HTERT RPE-1 (cell line): ENCODE measurements around the gene GNAT3.

Experiments
- in situ Hi-C: fragments of 300-500 bp; cut with MboI; formaldehyde crosslinking; loops from 4 replicates; pipeline ENCODE4 v1.14.3; 2020; ENCODE audit warnings: low sequenced_read_pairs

GNAT3 gene

DNA sequence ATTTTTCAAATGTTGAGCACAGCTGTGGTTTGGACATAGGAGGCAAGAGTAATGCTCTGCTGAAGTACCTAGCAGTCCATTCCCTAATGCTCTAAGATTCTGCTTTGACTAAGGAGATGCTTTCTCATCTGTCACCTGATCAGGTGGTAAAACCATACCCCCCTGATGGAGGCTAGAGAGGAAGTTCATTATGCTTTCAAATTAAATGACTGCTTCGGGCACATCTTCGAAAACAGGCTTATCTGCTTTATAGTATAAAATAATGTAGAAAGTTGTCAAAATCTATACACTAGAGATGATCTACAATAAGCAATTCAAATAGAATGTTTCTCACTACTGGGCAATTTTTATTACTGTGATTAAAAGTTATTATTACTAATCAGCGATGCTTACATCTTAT is at the start of gene GNAT3:
Gene GNAT3 (minus strand): TSS at position 101 of the 400 bp plus-strand sequence. CDS start 138 bp downstream, outside the sequence.
- in situ Hi-C loops: no loop called here

DNA sequence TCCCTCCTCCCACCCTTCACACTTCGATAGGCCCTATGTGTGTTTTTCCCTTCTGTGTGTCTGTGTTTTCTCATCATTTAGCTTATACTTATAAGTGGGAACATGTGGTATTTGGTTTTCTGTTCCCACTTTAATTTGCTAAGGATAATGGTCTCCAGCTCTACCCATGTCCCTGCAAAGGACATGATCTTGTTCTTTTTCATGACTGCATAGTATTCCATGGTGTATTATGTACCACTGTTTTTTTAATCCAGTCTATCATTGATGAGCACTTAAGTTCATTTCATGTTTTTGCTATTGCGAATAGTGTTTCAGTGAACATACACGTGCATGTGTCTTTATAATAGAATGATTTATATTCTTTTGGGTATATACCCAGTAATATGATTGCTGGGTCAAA is 46.3 kb upstream of the GNAT3 start:
- in situ Hi-C loops: no loop called here

DNA sequence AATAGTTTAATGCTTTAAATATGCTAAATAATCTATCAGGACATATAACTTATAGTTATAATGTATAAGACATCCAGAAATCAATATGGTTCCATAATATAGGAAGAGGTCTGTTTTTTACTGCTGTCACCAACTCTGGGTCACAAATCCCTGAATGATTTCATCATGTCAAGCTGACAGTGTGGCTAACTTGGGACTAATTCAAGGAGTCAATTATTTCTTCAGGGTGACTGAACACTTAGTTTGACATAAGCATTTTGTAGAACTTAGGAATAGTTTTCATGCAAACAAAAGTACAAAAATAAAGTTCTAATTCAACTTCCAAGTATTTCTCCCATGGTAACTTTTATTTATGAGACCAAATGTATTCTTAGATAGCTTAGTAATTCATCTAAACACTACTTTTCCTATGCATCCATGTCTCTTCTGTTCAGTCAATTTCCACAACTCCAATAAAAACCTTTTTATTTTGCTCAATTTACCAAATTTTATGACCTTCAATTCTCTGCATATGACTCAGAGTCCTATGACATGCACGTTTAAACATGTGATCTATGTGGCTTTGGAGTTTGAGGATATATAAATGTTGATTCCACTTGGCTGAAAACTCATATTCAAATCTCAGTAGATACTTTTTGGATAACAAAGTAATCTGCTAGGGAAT is 40.3 kb upstream of the GNAT3 start:
- in situ Hi-C loops: no loop called here

DNA sequence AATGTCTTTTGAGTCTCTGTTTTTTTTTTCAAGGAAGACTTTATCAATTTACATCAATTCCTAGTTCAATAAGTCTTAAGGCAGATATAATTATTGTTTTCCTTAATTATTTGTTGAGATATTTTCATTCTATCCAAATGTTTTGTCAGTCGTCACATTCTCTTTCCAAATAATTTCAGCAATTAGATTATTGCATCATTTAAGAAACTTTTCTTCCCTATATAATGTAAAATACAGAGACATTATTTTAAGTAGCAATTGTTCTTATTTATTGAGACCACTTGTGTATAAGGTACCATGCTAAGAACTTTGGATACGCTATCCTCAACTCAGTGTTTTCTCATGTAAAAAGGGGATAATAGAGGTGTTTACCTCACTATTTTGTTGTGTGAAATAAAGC is 38.1 kb upstream of the GNAT3 start:
- in situ Hi-C loops: no loop called here

DNA sequence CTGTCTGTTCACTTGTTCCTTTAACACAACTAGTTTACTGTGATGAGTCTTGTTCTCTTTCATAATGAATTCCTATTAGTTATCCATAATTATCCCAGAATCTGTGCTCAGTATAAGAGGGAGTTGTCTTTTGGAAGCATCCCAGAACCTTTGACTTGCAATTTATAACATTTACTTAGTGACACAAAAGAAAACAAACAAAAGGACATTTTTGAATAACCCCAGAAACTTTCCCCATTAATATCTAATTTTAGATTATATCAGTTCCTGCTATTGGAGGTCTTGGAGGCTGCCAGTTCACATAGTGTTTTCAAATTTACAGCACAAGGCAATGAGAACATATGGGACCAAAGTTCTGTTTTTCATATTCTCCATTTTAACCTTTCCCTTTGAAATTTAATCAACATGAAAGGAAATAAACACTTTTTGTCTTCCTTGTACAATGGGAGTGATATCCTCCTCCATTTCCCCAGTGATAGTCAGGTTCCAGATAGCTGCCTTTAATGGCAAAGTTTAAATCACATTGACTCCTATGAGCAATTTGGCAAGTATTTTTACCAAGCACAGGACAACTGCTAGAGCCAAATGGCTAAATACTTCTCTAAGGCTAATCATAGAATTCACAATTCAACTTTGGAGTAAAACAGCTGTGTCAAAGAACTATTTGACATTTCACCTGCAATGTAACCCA is 37.1 kb upstream of the GNAT3 start:
- in situ Hi-C loops: no loop called here

DNA sequence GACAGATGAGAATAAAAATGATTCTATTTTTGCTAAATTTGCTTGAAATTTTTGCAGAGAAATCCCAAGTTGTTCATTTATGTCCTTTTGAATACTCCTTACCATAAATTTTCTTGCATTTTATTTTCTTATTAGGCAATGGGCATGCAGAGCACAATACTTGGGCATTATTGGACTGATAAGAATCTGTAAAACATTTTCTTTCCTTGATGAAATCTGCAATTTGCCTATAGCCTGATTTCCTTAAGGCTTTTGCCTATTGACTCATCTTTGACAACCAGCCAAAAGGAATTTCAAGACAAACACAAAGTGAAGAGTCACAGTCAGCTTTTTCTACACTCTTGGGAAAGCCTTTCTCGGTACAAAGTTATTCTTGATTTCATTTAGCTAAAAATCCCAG is 30.5 kb upstream of the GNAT3 start:
- in situ Hi-C loops: no loop called here

DNA sequence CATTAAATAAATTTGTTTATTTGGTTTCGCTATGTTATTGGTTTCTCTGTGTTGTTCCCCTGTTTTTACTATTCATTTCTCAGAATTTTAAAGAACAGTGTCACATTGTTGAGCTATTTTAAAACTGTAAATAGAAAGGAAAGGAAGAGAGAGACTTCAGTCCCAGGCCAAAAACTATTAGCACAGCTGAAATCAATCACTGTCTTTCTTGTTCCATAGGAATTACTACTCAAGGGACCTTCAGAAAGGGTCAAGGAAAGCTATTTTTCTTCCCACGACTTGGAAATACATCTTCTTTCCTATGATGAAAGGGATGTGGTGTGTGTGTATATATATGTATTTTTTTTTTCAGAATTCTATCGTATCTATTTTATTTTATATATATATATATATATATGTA is 29.0 kb upstream of the GNAT3 start:
- in situ Hi-C loops: no loop called here

DNA sequence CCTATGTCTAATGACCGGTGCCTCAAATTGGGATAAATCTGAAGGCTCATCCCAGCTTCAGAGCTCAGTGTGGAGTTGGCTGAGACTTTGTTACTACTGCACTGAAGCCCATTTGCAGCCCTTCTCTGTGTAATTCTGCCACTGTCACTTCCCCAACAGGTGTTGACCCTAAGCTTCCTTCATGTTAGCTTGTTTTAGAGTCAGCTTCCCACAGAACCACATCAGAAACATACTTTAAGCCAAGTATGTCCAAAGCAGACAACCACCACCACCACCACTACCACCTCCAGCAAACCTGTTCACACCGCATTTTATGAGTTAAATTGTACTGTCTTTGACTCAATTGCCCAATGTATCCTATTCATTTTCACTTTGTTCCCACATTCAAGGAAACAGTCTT is 25.2 kb upstream of the GNAT3 start:
- in situ Hi-C loops: no loop called here

DNA sequence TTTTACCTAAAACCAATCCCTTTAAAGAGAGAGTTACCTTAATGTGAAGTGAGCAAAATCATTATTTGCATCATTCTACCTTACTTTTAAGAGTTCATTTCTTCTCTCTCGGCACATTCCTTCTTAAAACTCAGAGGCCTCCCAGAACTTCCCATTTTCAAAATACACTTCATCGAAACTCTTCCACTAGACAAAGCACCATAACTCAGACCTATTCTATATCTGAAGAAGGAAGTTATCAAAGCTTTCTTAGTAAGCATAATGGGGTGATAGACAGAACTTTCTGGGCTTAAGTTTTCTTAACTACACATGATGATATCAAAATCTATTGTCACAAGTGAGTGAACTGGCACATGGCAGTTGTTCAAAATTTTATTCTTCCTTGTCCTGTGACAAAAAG is 24.6 kb upstream of the GNAT3 start:
- in situ Hi-C loops: no loop called here

DNA sequence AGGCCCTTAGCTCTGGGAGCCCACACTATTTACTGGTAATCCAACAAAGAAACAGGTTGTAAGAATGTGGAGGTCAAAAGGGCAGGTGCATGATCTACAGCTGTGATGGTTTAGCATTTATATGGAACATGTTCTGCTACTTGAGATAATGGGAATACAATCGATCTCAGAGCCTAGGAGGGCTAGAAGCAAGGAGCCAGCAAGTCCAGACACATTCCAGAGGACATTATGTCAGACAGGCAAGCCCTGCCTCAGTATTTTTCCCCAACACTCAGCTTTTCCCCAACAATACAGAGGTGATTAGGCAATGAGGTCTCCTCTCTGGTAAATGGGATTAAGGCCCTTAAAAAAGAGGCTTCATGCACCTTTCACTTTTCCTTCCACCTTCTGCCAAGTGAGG is 21.4 kb upstream of the GNAT3 start:
- in situ Hi-C loops: no loop called here

DNA sequence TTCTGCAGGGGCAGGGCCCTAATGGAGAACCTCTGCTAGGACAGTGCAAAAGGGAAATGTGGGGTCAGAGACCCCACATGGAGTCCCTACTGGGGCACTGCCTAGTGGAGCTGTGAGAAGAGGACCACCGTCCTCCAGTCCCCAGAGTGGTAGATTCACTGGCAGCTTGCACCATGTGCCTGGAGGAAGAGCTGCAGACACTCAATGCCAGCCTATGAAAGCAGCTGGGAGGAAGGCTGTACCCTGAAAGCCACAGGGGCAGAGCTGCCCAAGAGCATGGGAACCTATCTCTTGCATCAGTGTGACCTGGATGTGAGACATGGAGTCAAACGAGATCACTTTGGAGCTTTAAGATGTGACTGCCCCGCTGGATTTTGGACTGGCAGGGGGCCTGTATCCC is 20.3 kb upstream of the GNAT3 start:
- in situ Hi-C loops: no loop called here

DNA sequence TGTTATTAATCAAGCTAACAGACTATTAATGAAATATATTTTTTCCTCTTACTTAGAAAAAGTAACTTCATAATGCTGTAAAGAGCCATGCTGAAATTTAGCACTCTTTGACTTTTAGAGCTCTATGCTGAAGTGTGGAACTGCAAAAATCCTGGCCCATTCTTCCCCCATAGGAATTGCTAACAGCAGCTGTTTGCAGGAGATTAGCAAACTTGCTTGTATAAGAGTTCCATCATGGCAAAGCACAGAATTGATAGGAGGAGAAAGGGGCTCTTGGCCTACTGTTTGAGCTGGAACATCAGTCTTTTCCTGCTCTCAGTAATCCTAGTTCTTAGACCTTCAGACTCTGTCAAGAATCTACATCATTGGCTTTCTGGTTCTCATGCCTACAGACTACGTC is 18.3 kb upstream of the GNAT3 start:
- in situ Hi-C loops: no loop called here

DNA sequence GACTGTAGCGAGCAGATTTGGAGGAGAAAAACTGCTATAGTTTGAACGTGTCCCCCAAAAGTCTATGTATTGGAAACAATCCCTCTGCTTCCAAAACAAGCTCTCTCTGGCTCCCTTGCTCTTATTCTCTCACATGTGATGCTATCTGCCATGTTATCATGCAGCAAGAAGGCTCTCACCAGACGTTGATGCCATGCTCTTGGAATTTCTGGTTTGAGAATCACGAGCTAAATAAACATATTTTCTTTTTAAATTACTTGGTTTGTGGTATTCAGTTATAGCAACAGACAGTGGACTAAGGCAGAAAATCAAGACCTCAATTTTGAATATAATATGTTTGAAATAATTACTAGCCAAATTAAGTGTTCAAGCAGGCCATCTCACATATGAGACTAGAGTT is 17.5 kb upstream of the GNAT3 start:
- in situ Hi-C loops: no loop called here

DNA sequence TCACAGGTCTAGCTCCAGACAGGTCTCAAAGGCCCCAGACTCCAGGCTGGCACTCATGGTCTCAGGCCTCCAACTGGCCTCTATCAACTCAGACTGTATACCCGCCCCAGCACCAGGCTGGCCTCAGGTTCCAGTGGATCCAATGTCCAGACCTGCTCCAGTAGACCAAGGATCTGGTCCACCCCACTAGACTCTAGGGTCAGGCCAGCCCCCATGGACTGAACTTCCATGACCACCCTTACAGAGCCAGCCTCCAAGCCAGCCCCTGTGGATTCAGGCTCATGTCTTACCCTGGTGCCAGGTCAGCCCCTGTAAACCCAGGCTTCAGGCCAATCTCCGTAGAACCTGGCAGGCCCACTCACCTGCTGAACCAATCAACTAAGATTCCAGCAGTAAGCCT is 16.8 kb upstream of the GNAT3 start:
- in situ Hi-C loops: no loop called here

DNA sequence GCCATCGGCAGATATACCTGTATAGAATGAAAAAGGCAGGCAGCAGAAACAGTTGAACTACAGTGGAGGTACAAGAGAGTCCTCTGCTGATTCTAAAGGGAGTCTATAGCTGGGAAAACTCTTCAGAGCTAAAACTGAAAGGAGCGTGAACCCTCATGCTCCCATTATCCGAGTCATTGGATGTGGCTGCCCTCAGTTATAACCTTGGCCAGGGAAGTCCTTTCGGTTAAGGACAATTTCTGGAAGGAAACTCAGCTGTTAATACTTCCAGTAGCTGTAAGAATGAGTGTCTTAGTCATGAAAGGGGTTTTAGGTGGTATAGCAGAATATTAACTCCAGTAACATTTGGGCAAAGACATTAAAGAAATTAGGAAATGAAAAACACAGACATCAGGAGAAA is 14.6 kb upstream of the GNAT3 start:
- in situ Hi-C loops: no loop called here

DNA sequence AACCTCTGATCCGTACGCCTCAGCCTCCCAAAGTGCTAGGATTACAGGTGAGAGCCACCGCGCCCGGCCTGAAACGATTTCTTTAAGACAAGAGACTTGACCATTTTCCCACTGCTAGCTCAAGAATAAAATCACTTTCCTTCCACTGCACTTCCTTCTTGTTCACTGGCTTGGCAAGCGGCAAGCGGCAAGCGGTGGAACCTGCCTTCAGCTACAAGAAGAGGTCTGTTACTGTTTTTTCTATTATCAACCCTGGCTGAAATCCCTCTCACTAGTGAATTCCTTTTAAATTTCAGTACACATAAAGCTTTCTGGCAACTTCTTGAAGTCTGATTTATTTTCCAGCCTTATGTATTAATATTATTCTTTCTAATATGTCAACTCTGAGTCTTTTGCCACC is 12.8 kb upstream of the GNAT3 start:
- in situ Hi-C loops: no loop called here

DNA sequence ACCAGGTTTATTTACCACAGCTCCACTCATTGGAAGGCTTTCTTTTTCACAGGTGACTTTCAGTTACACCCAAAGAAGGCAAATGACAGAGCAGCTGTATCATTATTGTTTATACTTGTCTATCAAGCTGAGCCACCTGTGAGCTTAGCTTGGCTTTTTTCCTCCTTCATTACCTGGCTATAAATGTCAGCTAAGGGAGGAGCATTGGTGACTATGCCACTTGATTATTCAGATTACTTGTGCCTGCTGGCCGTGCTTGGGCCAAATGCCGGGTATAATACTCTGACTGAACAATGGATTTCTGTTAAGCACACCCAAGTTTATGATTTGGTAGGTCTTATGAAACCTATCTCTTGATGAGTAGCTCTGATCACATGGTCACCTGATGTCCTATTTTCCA is 9.9 kb upstream of the GNAT3 start:
- in situ Hi-C loops: no loop called here

DNA sequence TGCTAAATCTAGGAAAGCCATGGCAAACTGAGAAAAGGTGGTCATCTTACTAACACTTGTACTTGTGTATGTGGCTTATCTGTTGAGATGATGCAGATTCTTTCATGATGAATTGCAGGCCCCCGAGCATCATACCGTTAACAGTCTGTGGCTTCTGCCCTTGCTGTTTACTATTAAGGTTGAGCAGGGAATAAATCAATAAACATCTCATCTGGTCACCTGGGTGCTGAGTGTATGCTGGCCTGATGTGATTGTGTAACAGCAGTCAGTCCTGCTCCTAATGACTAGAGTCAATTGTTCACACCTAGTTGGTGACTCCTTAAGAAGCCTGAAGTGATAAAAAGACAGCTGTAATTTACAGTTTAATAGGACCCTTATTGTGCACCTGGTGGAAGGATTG is 8.3 kb upstream of the GNAT3 start:
- in situ Hi-C loops: no loop called here

DNA sequence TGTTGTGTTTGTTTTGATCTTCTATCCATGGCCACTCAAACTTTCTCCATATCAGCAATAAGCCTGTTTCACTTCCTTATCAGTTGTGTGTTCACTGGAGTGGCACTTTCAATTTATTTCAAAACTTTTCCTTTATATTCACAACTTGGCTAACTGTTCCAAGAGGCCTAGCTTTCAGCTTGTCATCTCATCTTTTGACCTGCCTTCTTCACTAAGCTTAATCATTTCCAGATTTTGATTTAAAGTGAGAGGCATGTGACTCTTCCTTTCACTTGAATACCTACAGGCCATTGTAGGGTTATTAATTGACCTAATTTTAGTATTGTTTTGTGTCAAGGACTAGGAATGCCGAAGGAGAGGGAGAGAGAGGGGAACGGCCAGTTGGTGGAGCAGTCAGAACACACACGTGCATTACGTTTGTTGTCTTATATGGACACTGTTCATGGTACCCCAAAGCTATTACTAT is 5.5 kb upstream of the GNAT3 start:
- in situ Hi-C loops: no loop called here

DNA sequence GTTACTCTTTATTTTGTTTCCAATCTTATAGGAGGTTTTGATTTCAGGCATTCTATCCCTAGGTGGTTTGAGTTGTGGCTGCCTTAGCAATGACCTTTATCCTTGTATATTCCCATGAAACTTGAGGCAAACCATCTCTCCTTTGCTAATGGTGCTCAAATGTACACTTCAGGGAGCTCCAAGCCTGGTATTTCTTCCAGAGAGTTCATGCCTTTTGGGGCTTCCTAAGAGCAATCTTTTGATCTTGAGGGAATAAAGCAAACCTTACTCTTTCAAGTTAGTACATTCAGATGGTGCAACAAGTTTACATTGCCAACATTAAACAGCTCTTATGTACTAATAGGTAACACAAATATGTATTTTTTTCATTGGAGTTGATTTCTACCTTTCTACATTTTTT is 3.4 kb upstream of the GNAT3 start:
- in situ Hi-C loops: no loop called here

DNA sequence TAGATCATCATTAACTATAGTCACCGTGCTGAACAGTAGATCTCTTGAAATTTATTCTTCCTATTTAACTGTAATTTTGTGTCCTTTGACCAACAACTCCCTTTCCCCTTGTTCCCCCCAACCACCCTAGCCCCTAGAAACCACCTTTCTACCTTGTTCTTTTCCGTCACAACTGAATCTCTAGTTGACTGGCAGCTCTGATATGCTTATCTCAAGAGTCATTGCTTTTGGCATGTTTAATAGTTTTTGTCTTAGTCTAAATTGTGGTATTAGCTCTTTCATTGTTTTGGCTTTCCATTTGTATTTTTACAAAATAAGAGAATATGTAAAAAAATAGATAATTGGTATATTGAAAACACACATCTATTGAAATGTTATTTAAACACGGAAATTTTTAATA is 1.8 kb downstream of the GNAT3 start:
- in situ Hi-C loops: no loop called here

DNA sequence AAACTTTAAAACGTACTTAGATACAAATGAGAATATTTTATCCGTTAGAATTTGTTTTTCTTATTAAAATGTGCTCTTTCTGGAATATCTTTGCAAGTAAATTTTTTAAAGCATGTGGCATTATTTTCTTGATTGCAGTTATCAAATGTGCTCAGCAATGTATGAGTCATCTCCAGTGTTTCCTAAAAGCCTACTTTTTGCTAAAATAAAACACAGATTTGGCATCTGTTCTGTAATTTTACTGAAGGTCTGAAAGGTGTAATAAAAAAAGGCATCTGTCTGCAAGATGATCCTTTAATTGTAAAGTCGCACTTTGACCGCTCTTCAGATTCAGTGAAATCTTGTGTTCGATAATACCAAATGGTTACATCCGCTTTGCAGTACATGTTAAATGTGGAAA is 3.4 kb downstream of the GNAT3 start:
- in situ Hi-C loops: no loop called here
